Psoas muscle (tissue), 8 donors: ENCODE measurements around the gene PSMD2. TPM values are rescaled to one million over a fixed set of nuclear protein-coding genes. Genes with fewer than 3 reads are reported as not detected.

ENCODE experiments used
- ATAC-seq, 4 donors: fragments of 200-7000 bp; cut with Tn5 transposase; one replicate each; pipeline ENCODE4 v1.9.1; 2020; ENCODE audit warnings: moderate library complexity in 3 of 4, mild to moderate bottlenecking in 2 of 4
- DNase-seq, 2 donors: peaks; one replicate each; pipeline ENCODE4 v3.0.0-alpha.2; 2020
- H3K27ac ChIP-seq: fragments of 200-600 bp; one replicate; pipeline ENCODE4 v1.8.0; 2022
- H3K27me3 ChIP-seq, 3 donors: fragments of 200-600 bp in 1 of 3; one replicate each; pipeline versions ENCODE4 v1.6.1 to v1.8.0; 2013 to 2022; ENCODE audit warnings: low read length in 2 of 3, mild to moderate bottlenecking in 2 of 3, moderate library complexity in 1 of 3; ENCODE audit not compliant: insufficient read depth in 3 of 3
- H3K36me3 ChIP-seq, 2 donors: fragments of 200-600 bp in 1 of 2; one replicate each; pipeline versions ENCODE4 v1.6.1 to v1.8.0; 2013 to 2022; ENCODE audit warnings: low read depth in 1 of 2, mild to moderate bottlenecking in 1 of 2, moderate library complexity in 1 of 2; ENCODE audit not compliant: insufficient read depth in 1 of 2
- H3K4me1 ChIP-seq: fragments of 200-600 bp; one replicate; pipeline ENCODE4 v1.8.0; 2022
- H3K4me3 ChIP-seq: fragments of 200-600 bp; one replicate; pipeline ENCODE4 v1.8.0; 2022; ENCODE audit warnings: mild to moderate bottlenecking
- H3K9me3 ChIP-seq: fragments of 200-600 bp; one replicate; pipeline ENCODE4 v1.8.0; 2022
- WGBS, 3 donors: extraction: QIAGEN DNeasy Blood & Tissue Kit; methylation state at CpG; one replicate each; pipeline versions ENCODE4 v1.1.6 to v1.1.7; 2013; 5-methylcytosine and 5-hydroxymethylcytosine counted together
- intact Hi-C, 2 donors: fragments of 100-400 bp; cut with DNase I; formaldehyde crosslinking; loops; one replicate each; pipeline versions ENCODE4 v1.11.0 to v1.14.2; 2022
- polyA plus RNA-seq, 3 donors: library from polyadenylated mRNA; stranded (reverse); fragments of 200-250 nt; gene quantifications; one replicate each; pipeline ENCODE4 v1.2.3, GENCODE V29; 2013
- total RNA-seq, 4 donors: library from RNA; stranded (reverse); fragmentation: NEBNext Ultra II Directional in 2 of 4; extraction: Animal tissue kit (Norgen Biotek cat#: 25700) in 2 of 4; gene quantifications; one replicate each; pipeline versions ENCODE4 v1.2.1 to v1.2.4, GENCODE V29; 2021 to 2023
- TF ChIP-seq, protein P1 (sequence below): fragments of 200-600 bp; IDR thresholded peaks from one replicate; pipeline ENCODE4 v1.8.0; 2022; ENCODE audit warnings: antibody characterized with exemption
- donor health status: healthy with polysubstance abuse.
- donor health status: DM: no; HTN: no; CAD: no; lungs with moderate emphysema.
- donor health status: Bipolar disorder and iron deficiency.
- donor health status: healthy.
- donor health status: DM: yes; HTN: yes; CAD: no.
- donor health status: DM: no; HTN: no; CAD: no.
- donor health status: DM: no; HTN: no; CAD: no.
- donor health status: DM: yes; HTN: yes; CAD: no.

PSMD2 gene
- total and polyA plus RNA-seq, 7 donors = 338 to 898 (median 430) TPM

GRCh38 chr3:184277366-184277765, 21.7 kb upstream of the PSMD2 start:
- H3K4me3 ChIP-seq = no peak overlapping the region
- no peaks in the 10 kb centered on the region for H3K36me3 ChIP-seq
- H3K9me3 ChIP-seq = no peaks in the 10 kb centered on the region
- DNase-seq (no peak), ATAC-seq (no peak)
- H3K4me1 ChIP-seq = no peaks in the 10 kb centered on the region
- TF ChIP-seq, protein P1, sequence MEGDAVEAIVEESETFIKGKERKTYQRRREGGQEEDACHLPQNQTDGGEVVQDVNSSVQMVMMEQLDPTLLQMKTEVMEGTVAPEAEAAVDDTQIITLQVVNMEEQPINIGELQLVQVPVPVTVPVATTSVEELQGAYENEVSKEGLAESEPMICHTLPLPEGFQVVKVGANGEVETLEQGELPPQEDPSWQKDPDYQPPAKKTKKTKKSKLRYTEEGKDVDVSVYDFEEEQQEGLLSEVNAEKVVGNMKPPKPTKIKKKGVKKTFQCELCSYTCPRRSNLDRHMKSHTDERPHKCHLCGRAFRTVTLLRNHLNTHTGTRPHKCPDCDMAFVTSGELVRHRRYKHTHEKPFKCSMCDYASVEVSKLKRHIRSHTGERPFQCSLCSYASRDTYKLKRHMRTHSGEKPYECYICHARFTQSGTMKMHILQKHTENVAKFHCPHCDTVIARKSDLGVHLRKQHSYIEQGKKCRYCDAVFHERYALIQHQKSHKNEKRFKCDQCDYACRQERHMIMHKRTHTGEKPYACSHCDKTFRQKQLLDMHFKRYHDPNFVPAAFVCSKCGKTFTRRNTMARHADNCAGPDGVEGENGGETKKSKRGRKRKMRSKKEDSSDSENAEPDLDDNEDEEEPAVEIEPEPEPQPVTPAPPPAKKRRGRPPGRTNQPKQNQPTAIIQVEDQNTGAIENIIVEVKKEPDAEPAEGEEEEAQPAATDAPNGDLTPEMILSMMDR = no peak
- peaks cover 0 to 47% (median 11%) of the 10 kb centered on the region in 3 donors for H3K27me3 ChIP-seq
- no peak overlapping the region for H3K27ac ChIP-seq
- intact Hi-C loops = no loop called here
- WGBS, 3 donors = 87 to 90% (median 89%) methylated on average over 6 of the region's 6 CpGs

DNA sequence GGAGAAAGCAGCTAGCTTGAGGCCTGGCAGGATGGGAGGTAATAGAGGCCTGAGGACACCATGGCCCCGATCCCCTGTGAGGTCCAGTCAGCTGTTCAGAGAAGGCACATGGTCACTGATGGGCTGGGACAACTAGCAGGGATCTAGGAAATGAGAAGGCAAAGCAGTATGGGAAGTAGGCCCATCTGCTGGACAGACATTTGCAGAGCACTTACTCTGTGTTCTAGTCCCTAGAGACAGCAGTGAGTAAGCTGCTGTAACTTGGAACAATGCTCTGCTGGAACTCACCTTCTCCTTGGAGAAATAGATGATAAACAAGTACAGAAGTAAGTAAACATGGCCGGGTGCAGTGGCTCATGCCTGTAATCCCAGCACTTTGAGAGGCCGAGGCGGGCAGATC, 16.1 kb upstream of the PSMD2 start:
- TF ChIP-seq, protein P1 = no peak
- no peaks in the 10 kb centered on the region for H3K9me3 ChIP-seq

DNA sequence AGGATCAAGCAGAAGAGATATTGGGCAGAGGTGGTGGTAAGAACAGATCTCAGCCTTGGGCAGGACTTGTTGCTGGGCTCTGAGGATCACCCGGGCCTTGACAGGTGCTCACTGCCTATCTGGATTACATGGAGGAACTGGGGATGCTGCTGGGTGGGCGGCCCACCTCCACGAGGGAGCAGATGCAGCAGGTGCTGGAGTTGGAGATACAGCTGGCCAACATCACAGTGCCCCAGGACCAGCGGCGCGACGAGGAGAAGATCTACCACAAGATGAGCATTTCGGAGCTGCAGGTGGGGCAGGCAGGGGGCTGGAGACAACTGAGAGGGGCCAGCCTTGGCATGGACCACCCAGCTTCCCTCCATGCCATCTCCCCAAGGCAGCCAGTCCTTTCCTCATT, 15.4 kb upstream of the PSMD2 start:
- no peak for ATAC-seq
- Histone ChIP-seq H3K27ac (no peak overlapping the region), H3K36me3 (no peaks in the 10 kb centered on the region), H3K27me3 (no peaks in the 10 kb centered on the region), H3K4me3 (no peak overlapping the region), H3K9me3 (no peaks in the 10 kb centered on the region), H3K4me1 (no peaks in the 10 kb centered on the region)
- 79 to 86% (median 84%) methylated on average over 8 of the region's 8 CpGs for WGBS, 3 donors
- no peak for DNase-seq
- intact Hi-C loops = loop anchor here in 1 of 2 donors (10.0 kb wide), 1 partner anchor 389 kb away; no protein-coding TSS in a partner anchor
- TF ChIP-seq, protein P1 = no peak

More for the DNA sequence above, 16.1 kb upstream of the PSMD2 start:
- H3K4me3 ChIP-seq = no peak overlapping the region
- H3K4me1 ChIP-seq = no peaks in the 10 kb centered on the region
- H3K27ac ChIP-seq = no peak overlapping the region
- no peak for ATAC-seq
- 86 to 93% (median 86%) methylated on average over 4 of the region's 4 CpGs for WGBS, 3 donors
- intact Hi-C loops = loop anchor here in 1 of 2 donors (10.0 kb wide), 1 partner anchor 388 kb away; no protein-coding TSS in a partner anchor
- DNase-seq = no peak
- no peaks in the 10 kb centered on the region for H3K27me3 ChIP-seq
- H3K36me3 ChIP-seq = no peaks in the 10 kb centered on the region

DNA sequence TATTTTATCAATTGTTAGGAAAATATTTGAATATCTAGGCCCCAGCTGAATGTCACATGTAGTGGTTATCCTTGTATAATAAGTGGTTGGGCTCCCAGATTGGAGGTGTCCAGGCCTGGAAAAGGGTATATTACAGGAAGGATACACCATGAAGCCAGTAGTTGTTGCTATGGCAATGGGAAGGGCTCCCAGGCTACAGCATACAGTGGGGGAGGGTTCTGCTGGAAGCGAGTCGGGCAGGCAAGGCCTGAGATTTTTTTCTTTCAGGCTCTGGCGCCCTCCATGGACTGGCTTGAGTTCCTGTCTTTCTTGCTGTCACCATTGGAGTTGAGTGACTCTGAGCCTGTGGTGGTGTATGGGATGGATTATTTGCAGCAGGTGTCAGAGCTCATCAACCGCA, 14.3 kb upstream of the PSMD2 start:
- 11 to 17% (median 13%) methylated on average over 4 of the region's 4 CpGs for WGBS, 3 donors

More for the DNA sequence above, 14.3 kb upstream of the PSMD2 start:
- Histone ChIP-seq H3K4me1 (no peaks in the 10 kb centered on the region), H3K9me3 (no peaks in the 10 kb centered on the region), H3K36me3 (no peaks in the 10 kb centered on the region), H3K4me3 (no peak overlapping the region), H3K27me3 (no peaks in the 10 kb centered on the region), H3K27ac (no peak overlapping the region)
- intact Hi-C loops = loop anchor here in 1 of 2 donors (10.0 kb wide), 1 partner anchor 390 kb away; no protein-coding TSS in a partner anchor
- TF ChIP-seq, protein P1 = no peak
- peak; percentile 19 to 46 (median 31) for ATAC-seq
- no peak for DNase-seq
